Measurements from ENCODE around the gene APOBEC2.

DNA sequence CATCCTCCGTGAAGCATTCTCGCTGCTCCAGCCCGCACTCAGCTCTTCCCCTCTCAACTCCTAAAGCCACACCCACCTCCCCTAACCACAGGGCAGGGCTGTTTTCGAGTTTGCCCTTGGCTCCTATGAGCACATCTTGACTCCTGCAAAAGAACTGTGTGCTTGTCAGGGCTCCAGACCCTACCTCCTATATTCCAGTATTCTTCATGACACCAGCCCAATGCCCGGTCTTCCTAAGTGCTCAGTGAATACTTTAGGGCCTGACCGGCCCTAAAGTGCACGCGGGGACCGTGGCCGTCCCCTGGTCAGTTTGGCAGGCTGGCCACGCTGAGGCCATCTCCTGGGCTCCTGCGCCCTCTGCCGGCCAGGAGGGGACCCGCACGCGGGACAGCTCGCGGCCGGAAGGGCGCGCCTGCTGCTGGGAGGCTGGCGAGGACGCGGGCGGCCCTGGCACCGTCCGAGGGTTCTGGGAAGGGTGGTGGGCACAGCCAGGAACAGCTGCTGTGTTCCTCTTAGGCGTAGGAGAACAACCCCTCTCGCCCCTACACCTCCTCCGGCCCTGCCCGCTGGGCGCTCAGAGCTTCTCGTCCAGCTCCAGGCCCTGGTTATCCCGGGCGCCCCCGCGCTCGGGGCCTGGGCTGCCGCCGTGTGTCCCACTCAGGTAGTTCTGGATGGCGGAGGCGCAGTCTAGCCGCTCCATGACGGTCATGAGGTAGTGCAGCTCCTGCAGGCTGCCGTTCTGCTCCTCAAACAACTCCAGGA is 25.0 kb upstream of the APOBEC2 start:
- TF ChIP-seq EZH2 (IDR thresholded peaks at IDR 0.05; ENCODE audit: insufficient read depth, poor library complexity, severe bottlenecking) (no peak), EZH2phosphoT487 (IDR thresholded peaks at IDR 0.05; ENCODE audit: insufficient read depth, low read depth) (no peak)

Data from GM23248 (cell line).